Measurements from ENCODE around the gene CUX1.

DNA sequence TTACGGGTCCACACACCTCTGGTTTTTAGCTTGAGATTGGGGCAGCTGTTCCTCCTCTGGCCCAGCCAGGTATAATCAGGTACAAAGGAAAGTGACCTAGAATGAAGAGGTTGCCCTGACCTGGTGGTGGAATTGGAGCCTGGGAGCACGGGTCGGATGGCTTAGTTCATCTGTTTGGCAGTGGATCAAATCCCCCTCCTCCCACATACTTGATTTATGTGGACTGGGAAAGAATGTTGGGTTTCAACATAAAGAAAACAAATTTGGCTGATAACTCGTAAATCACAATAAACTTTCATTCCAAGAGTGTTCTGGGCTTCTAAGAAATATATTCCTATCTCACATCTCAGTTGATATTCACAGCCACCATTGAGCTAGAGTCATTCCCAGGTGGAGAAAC lies 186.8 kb downstream of the CUX1 start:
- no peak for TF ChIP-seq PAX5 (IDR thresholded peaks at IDR 0.05; ENCODE audit: borderline replicate concordance, low read depth, low read length)
- no peak for TF ChIP-seq POLR2AphosphoS5 (IDR thresholded peaks at IDR 0.05; ENCODE audit: low read length)
- TF ChIP-seq, protein P1, sequence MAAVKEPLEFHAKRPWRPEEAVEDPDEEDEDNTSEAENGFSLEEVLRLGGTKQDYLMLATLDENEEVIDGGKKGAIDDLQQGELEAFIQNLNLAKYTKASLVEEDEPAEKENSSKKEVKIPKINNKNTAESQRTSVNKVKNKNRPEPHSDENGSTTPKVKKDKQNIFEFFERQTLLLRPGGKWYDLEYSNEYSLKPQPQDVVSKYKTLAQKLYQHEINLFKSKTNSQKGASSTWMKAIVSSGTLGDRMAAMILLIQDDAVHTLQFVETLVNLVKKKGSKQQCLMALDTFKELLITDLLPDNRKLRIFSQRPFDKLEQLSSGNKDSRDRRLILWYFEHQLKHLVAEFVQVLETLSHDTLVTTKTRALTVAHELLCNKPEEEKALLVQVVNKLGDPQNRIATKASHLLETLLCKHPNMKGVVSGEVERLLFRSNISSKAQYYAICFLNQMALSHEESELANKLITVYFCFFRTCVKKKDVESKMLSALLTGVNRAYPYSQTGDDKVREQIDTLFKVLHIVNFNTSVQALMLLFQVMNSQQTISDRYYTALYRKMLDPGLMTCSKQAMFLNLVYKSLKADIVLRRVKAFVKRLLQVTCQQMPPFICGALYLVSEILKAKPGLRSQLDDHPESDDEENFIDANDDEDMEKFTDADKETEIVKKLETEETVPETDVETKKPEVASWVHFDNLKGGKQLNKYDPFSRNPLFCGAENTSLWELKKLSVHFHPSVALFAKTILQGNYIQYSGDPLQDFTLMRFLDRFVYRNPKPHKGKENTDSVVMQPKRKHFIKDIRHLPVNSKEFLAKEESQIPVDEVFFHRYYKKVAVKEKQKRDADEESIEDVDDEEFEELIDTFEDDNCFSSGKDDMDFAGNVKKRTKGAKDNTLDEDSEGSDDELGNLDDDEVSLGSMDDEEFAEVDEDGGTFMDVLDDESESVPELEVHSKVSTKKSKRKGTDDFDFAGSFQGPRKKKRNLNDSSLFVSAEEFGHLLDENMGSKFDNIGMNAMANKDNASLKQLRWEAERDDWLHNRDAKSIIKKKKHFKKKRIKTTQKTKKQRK (IDR thresholded peaks at IDR 0.05; ENCODE audit: low read depth, low read length): no peak
- TF ChIP-seq SIN3A (IDR thresholded peaks at IDR 0.05; ENCODE audit: low read depth, low read length): no peak
- no peak for TF ChIP-seq EZH2 (IDR thresholded peaks at IDR 0.05; ENCODE audit: borderline replicate concordance, control insufficient read depth, low read depth, low read length)
- no peak for TF ChIP-seq ZNF217 (IDR thresholded peaks at IDR 0.05)
- TF ChIP-seq, protein P2, sequence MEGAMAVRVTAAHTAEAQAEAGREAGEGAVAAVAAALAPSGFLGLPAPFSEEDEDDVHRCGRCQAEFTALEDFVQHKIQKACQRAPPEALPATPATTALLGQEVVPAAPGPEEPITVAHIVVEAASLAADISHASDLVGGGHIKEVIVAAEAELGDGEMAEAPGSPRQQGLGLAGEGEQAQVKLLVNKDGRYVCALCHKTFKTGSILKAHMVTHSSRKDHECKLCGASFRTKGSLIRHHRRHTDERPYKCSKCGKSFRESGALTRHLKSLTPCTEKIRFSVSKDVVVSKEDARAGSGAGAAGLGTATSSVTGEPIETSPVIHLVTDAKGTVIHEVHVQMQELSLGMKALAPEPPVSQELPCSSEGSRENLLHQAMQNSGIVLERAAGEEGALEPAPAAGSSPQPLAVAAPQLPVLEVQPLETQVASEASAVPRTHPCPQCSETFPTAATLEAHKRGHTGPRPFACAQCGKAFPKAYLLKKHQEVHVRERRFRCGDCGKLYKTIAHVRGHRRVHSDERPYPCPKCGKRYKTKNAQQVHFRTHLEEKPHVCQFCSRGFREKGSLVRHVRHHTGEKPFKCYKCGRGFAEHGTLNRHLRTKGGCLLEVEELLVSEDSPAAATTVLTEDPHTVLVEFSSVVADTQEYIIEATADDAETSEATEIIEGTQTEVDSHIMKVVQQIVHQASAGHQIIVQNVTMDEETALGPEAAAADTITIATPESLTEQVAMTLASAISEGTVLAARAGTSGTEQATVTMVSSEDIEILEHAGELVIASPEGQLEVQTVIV (IDR thresholded peaks at IDR 0.05; ENCODE audit: borderline replicate concordance, partially characterized antibody): no peak
- TF ChIP-seq, protein P3, sequence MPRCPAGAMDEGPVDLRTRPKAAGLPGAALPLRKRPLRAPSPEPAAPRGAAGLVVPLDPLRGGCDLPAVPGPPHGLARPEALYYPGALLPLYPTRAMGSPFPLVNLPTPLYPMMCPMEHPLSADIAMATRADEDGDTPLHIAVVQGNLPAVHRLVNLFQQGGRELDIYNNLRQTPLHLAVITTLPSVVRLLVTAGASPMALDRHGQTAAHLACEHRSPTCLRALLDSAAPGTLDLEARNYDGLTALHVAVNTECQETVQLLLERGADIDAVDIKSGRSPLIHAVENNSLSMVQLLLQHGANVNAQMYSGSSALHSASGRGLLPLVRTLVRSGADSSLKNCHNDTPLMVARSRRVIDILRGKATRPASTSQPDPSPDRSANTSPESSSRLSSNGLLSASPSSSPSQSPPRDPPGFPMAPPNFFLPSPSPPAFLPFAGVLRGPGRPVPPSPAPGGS (IDR thresholded peaks at IDR 0.05; ENCODE audit: borderline replicate concordance, insufficient read depth, low read depth, low read length, poor library complexity, severe bottlenecking): no peak
- TF ChIP-seq SUZ12 (IDR thresholded peaks at IDR 0.05; ENCODE audit: unreplicated experiment): no peak
- no peak for TF ChIP-seq SIX5 (IDR thresholded peaks at IDR 0.05; ENCODE audit: low read depth, low read length, severe bottlenecking)
- no peak for TF ChIP-seq EGR1 (IDR thresholded peaks at IDR 0.05; ENCODE audit: borderline replicate concordance in 1 of 2, low read depth in 2 of 2, low read length in 2 of 2)
- no peak for TF ChIP-seq ASH2L (IDR thresholded peaks at IDR 0.05; ENCODE audit: borderline replicate concordance, low read depth)
- no peak for TF ChIP-seq STAT3 (IDR thresholded peaks at IDR 0.05; ENCODE audit: low read depth, low read length)
